RWPE2 (cell line): Measurements from ENCODE around the gene GCC2.

Source experiments
- ATAC-seq: fragments of 200-7000 bp; cut with Tn5 transposase; 3 replicates; pipeline ENCODE4 v1.9.1; 2021; ENCODE audit warnings: low read depth
- DNase-seq: peaks from one replicate; pipeline ENCODE4 v3.0.0-alpha.2; 2020; ENCODE audit warnings: low spot score
- H3K27ac ChIP-seq: fragments of 450-650 bp; 2 replicates; pipeline ENCODE4 v1.5.1; 2017; ENCODE audit warnings: mild to moderate bottlenecking; ENCODE audit not compliant: poor library complexity, severe bottlenecking
- H3K27me3 ChIP-seq: fragments of 250-450 bp; sonication (Bioruptor Pico); 2 replicates; pipeline ENCODE4 v1.5.1; 2021; ENCODE audit warnings: mild to moderate bottlenecking, moderate library complexity; ENCODE audit not compliant: insufficient read depth, poor library complexity, severe bottlenecking
- H3K36me3 ChIP-seq: fragments of 250-450 bp; sonication (Bioruptor Pico); 2 replicates; pipeline ENCODE4 v1.5.1; 2020; ENCODE audit warnings: low read depth, mild to moderate bottlenecking, moderate library complexity
- H3K4me1 ChIP-seq: fragments of 250-450 bp; sonication (Bioruptor Pico); 2 replicates; pipeline ENCODE4 v1.5.1; 2021; ENCODE audit warnings: mild to moderate bottlenecking, moderate library complexity; ENCODE audit not compliant: insufficient read depth, poor library complexity, severe bottlenecking
- H3K4me3 ChIP-seq: fragments of 250-450 bp; sonication (Bioruptor Pico); 2 replicates; pipeline ENCODE4 v1.5.1; 2021; ENCODE audit warnings: mild to moderate bottlenecking, moderate library complexity; ENCODE audit not compliant: severe bottlenecking
- H3K9me3 ChIP-seq: fragments of 250-450 bp; sonication (Bioruptor Pico); 2 replicates; pipeline ENCODE4 v1.5.1; 2021; ENCODE audit warnings: mild to moderate bottlenecking, moderate library complexity; ENCODE audit not compliant: severe bottlenecking
- TF ChIP-seq, protein P1 (sequence below): fragments of 450-650 bp; IDR thresholded peaks from one replicate; pipeline ENCODE4 v1.5.1; 2017; ENCODE audit warnings: mild to moderate bottlenecking, moderate library complexity; ENCODE audit not compliant: poor library complexity, severe bottlenecking

Gene GCC2

DNA sequence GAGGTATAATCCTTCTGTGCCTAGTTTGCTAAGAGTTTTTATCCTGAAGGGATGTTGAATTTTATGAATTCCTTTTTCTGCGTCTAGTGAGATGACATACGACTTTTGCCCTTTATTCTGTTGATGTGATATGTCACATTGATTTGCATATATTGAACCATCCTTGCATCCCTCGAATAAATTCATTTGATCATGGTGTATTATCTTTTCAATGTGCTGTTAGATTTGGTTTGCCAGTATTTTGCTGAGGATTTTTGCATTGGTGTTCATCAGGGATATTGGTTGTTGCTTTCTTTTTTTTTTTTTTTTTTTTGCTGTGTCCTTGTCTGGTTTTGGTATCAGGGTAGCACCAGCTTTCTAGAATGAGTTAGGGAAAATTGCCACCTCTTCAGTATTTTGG is 9.1 kb downstream of the GCC2 start:
- Histone ChIP-seq H3K4me3 (no peak overlapping the region), H3K27me3 (no peaks in the 10 kb centered on the region), H3K9me3 (peaks cover 3% of the 10 kb centered on the region), H3K27ac (no peak overlapping the region), H3K36me3 (peaks cover 80% of the 10 kb centered on the region), H3K4me1 (no peaks in the 10 kb centered on the region)
- TF ChIP-seq, protein P1, sequence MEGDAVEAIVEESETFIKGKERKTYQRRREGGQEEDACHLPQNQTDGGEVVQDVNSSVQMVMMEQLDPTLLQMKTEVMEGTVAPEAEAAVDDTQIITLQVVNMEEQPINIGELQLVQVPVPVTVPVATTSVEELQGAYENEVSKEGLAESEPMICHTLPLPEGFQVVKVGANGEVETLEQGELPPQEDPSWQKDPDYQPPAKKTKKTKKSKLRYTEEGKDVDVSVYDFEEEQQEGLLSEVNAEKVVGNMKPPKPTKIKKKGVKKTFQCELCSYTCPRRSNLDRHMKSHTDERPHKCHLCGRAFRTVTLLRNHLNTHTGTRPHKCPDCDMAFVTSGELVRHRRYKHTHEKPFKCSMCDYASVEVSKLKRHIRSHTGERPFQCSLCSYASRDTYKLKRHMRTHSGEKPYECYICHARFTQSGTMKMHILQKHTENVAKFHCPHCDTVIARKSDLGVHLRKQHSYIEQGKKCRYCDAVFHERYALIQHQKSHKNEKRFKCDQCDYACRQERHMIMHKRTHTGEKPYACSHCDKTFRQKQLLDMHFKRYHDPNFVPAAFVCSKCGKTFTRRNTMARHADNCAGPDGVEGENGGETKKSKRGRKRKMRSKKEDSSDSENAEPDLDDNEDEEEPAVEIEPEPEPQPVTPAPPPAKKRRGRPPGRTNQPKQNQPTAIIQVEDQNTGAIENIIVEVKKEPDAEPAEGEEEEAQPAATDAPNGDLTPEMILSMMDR: no peak
- no peak for ATAC-seq
- no peak for DNase-seq

DNA sequence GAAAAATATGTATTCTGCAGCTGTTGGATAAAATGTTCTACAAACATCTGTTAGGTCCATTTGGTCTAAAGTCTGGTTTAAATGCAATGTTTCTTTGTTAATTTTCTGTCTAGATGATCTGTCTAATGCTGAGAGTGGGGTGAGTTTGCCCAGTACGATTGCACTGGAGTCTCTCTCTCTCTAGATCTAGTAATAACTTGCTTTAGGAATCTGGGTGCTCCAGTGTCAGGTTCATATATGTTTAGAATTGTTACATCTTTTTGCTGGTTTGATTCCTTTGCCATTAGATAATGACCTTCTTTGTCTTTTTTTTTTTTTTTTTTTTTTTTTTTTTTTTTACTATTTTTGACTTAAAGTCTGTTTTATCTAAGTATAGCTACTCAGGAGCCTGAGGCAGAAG is 10.4 kb downstream of the GCC2 start:
- Histone ChIP-seq H3K27me3 (no peaks in the 10 kb centered on the region), H3K36me3 (peaks cover 75% of the 10 kb centered on the region), H3K4me3 (no peak overlapping the region), H3K27ac (no peak overlapping the region), H3K9me3 (peaks cover 3% of the 10 kb centered on the region), H3K4me1 (no peaks in the 10 kb centered on the region)
- DNase-seq (no peak), ATAC-seq (no peak)
- TF ChIP-seq, protein P1: no peak

DNA sequence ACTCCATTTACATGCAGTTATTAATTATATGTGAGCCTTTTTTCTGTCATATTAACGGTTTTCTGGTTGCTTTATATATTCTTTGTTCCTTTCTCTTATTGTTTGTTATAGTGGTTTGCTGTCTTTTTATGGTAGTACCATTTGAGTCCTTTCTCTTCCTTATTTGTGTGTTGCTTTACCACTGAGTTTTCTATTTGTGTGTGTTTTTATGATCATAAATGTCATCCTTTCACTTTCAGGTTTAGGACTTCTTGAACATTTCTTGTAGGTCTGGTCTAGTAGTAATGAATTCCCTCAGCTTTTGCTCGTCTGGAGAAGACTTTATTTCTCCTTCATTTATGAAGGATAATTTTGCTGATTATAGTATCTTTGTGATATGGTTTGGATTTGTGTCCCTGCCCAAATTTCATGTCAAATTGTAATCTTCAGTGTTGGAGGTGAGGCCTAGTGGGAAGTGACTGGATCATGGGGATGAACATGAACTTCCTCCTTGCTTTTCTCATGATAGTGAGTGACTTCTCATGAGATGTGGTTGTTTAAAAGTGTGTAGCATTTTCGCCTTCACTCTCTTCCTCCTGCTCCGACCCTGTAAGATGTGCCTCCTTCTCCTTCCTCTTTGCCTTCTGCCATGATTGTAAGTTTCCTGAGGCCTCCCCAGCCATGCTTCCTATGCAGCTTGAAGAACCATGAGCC is 11.5 kb downstream of the GCC2 start:
- no peak for ATAC-seq
- Histone ChIP-seq H3K4me1 (no peaks in the 10 kb centered on the region), H3K27ac (no peak overlapping the region), H3K9me3 (peaks cover 3% of the 10 kb centered on the region), H3K4me3 (no peak overlapping the region), H3K36me3 (peaks cover 77% of the 10 kb centered on the region), H3K27me3 (no peaks in the 10 kb centered on the region)
- DNase-seq: no peak
- TF ChIP-seq, protein P1: no peak

DNA sequence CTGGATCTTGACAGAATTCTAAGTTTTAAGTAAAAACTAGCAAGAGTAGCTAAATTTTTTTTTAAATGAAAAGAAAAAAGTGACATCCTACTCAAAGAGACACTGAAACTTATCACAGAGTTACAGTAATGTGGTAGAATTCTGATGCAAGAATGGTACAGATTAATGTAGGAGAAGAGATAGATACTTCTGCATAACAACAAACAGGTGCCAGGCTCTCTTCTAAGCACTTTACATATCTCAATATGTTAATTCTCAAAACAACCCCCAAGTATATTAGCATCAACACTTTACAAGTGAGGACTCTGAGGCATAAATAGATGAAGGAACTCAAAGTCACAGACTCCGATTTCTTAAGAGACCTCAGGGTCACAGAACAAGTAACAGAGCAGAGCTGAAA is 28.1 kb downstream of the GCC2 start:
- H3K27ac ChIP-seq: no peak overlapping the region
- ATAC-seq (no peak), DNase-seq (no peak)
- H3K4me3 ChIP-seq: no peak overlapping the region
- TF ChIP-seq, protein P1: no peak
- no peaks in the 10 kb centered on the region for H3K27me3 ChIP-seq
- no peaks in the 10 kb centered on the region for H3K4me1 ChIP-seq
- H3K9me3 ChIP-seq: no peaks in the 10 kb centered on the region
- peaks cover 74% of the 10 kb centered on the region for H3K36me3 ChIP-seq

DNA sequence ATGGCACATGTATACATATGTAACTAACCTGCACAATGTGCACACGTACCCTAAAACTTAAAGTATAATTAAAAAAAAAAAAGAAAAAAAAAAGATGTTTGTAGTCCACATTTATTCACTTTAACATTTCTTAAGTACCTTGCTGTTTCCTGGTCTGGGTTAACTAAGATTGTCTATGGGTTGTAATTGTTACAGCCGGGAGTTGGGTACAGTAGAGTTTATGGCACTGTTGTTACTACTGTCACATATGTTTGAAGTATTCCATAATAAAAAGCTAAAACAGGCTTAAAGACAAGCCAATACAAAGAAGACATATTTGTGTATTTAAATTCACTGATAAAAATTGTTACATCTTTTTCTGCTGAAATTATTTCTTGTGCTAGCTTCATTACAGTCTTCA is 36.2 kb downstream of the GCC2 start:
- no peak overlapping the region for H3K27ac ChIP-seq
- peaks cover 86% of the 10 kb centered on the region for H3K36me3 ChIP-seq
- H3K27me3 ChIP-seq: no peaks in the 10 kb centered on the region
- ATAC-seq (no peak), DNase-seq (no peak)
- no peaks in the 10 kb centered on the region for H3K4me1 ChIP-seq
- H3K9me3 ChIP-seq: no peaks in the 10 kb centered on the region
- H3K4me3 ChIP-seq: no peak overlapping the region
- TF ChIP-seq, protein P1: no peak
